Effector memory CD8-positive, alpha-beta T cell (primary cell): ENCODE results near the gene PRCC.
A peak's percentile ranks its signal among the peaks of the same experiment; 100 is the strongest.

Source experiments
- ATAC-seq: fragments of 150-1000 bp; cut with Tn5 transposase; replicated peaks from 2 replicates; pipeline ENCODE4 v1.10.0; 2021; ENCODE audit warnings: mild to moderate bottlenecking, moderate library complexity
- DNase-seq, 3 experiments: peaks; one replicate each; pipeline ENCODE4 v3.0.0; 2021
- H3K27ac Mint-ChIP-seq, 2 donors: one replicate each; pipeline ENCODE4 v1.8.0; 2022; ENCODE audit warnings: mild to moderate bottlenecking in 2 of 2, mixed read lengths in 2 of 2, moderate library complexity in 2 of 2
- H3K27me3 Mint-ChIP-seq, 2 donors: one replicate each; pipeline ENCODE4 v1.8.0; 2022; ENCODE audit warnings: mixed read lengths in 2 of 2
- H3K36me3 Mint-ChIP-seq: one replicate; pipeline ENCODE4 v1.8.0; 2022; ENCODE audit warnings: mild to moderate bottlenecking, moderate library complexity, mixed read lengths; ENCODE audit not compliant: insufficient read depth
- H3K4me1 Mint-ChIP-seq, 2 donors: one replicate each; pipeline ENCODE4 v1.8.0; 2022; ENCODE audit warnings: low read depth in 2 of 2, mixed read lengths in 2 of 2
- H3K4me3 Mint-ChIP-seq, 2 donors: one replicate each; pipeline ENCODE4 v1.8.0; 2022; ENCODE audit warnings: mild to moderate bottlenecking in 2 of 2, mixed read lengths in 2 of 2, moderate library complexity in 2 of 2
- H3K9me3 Mint-ChIP-seq, 2 donors: one replicate each; pipeline ENCODE4 v1.8.0; 2022; ENCODE audit warnings: mixed read lengths in 2 of 2
- total RNA-seq, 9 experiments: gene quantifications; one replicate each; lab custom pipeline; 2026; lab: John Stamatoyannopoulos, UW

The PRCC gene
- total RNA-seq = 33.3 to 54.3 (median 45.5) reads per million in 9 experiments

DNA sequence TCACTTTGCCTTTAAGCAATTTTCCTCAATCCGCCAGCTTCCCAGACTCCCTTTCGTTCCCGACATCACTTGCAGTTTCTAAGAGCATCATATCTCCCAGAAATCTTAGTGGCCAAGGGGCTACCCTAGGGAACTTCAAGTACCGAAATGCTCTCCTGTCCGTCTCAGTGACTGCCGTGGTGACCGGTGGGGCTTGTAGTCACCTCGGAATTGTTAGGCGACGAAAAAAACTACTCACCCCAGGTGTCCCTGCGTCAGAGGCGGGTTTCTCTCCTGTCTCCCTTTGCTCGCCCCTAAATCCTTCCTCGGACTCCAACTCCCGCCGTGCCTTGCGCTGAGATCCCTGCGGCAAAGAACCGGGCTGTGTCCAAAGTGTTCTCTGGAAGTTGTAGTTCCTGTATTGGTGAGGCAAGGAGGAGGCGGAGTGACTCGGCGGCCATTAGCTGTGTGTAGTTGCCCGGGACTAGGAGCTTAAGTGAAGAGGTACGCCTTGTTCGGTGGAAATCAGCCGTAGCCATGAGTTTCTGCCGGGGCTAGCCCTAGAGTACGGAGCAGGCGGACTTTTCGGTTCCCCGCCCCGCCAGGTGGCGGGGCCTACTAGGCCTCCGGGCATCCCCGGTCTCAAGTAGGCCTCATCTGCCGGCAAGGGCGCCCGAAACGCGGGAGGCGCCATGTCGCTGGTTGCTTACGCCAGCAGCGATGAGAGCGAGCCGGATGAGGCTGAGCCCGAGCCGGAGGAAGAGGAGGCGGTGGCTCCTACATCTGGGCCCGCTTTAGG, at the start of gene PRCC:
PRCC (plus strand) TSS at position 435 of the 778 bp plus-strand sequence; CDS start at position 672, 237 bp downstream.
- Mint-ChIP-seq H3K27ac (no peak within 1 kb of the TSS), H3K27me3 (no peaks in the 10 kb centered on the region), H3K36me3 (peaks cover 18% of the 10 kb centered on the region), H3K9me3 (no peaks in the 10 kb centered on the region), H3K4me1 (peaks cover 24 to 36% of the 10 kb centered on the region in 2 donors), H3K4me3 (no peak within 1 kb of the TSS)
- DNase-seq (peak; percentile 95 to 97 (median 96)), ATAC-seq (peak; percentile 87)

- Mint-ChIP-seq H3K27me3 (no peaks in the 10 kb centered on the region), H3K4me1 (peaks cover 10 to 21% of the 10 kb centered on the region in 2 donors), H3K27ac (no peak overlapping the region), H3K36me3 (peaks cover 51% of the 10 kb centered on the region), H3K4me3 (no peak overlapping the region), H3K9me3 (no peaks in the 10 kb centered on the region)
- DNase-seq (no peak), ATAC-seq (no peak)
These were observed 46.2 kb upstream of the PRCC start for GRCh38 chr1:156721131-156721530.

DNA sequence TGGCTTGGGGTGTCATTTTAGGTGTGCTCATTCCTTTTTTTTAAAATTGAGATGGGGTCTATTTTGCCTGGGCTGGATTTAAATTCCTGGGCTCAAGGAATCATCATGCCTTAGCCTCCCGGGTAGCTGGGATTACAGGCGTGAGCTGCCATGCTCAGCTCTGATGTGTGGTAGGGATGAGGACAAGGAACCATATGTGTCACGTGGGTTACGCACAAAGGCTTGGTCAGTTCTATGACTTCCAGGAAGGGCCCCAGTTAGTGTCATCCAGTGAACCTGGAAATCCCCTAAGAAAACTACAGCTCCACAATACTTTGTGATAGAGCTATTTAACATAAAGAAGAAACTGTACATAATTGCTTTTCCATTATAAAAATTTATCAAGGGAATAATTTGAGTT, 45.8 kb upstream of the PRCC start:
- Mint-ChIP-seq H3K36me3 (peaks cover 51% of the 10 kb centered on the region), H3K4me1 (peaks cover 10 to 19% of the 10 kb centered on the region in 2 donors), H3K9me3 (no peaks in the 10 kb centered on the region), H3K27ac (no peak overlapping the region), H3K4me3 (no peak overlapping the region), H3K27me3 (no peaks in the 10 kb centered on the region)
- DNase-seq (no peak), ATAC-seq (no peak)

DNA sequence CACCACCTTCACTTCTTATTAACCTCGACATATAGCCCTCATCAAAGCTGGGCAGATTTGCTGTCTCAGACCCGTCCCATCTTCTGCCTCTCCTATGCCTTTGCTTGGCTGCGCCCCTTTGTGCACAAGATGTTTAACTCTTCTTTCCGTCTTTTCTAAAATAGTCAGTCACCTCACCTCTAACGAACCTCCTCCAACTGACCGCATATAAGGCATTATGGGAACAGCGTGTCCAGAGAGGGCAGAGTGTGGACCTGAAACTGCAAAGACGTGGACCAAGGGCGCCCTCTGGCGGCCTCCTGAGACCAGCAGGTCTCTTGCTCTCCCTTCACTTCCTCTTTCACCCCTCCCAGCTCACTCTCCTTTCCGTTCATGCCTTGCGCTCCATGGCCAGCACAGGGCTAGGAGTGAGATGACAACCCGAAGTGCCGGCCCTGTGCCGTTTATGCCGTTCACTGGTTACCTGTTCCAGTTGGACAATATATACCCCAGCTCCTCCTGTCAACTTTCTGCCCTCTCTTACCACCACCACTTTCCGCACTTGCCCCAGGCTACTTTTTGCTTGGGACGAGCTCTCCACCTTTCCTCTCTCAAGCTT, 41.6 kb upstream of the PRCC start:
- no peak overlapping the region for H3K27ac Mint-ChIP-seq
- peak; percentile 17 for ATAC-seq
- DNase-seq = peak; percentile 74 to 77 (median 76)
- H3K4me3 Mint-ChIP-seq = no peak overlapping the region
- H3K4me1 Mint-ChIP-seq = peaks cover 21 to 23% of the 10 kb centered on the region in 2 donors
- H3K27me3 Mint-ChIP-seq = no peaks in the 10 kb centered on the region
- no peaks in the 10 kb centered on the region for H3K9me3 Mint-ChIP-seq
- H3K36me3 Mint-ChIP-seq = peaks cover 54% of the 10 kb centered on the region

- Mint-ChIP-seq H3K27me3 (no peaks in the 10 kb centered on the region), H3K4me3 (no peak overlapping the region), H3K27ac (no peak overlapping the region), H3K9me3 (no peaks in the 10 kb centered on the region), H3K4me1 (peaks cover 19 to 23% of the 10 kb centered on the region in 2 donors), H3K36me3 (peaks cover 48% of the 10 kb centered on the region)
- ATAC-seq (no peak), DNase-seq (peak; percentile 38 to 56 (median 40))
These were observed 40.6 kb upstream of the PRCC start for GRCh38 chr1:156726549-156727226.

GRCh38 chr1:156727492-156727891, 39.8 kb upstream of the PRCC start:
- H3K27me3 Mint-ChIP-seq = no peaks in the 10 kb centered on the region
- peaks cover 40% of the 10 kb centered on the region for H3K36me3 Mint-ChIP-seq
- H3K27ac Mint-ChIP-seq = no peak overlapping the region
- H3K4me3 Mint-ChIP-seq = no peak overlapping the region
- no peaks in the 10 kb centered on the region for H3K9me3 Mint-ChIP-seq
- no peak for ATAC-seq
- no peak for DNase-seq
- H3K4me1 Mint-ChIP-seq = peaks cover 19 to 23% of the 10 kb centered on the region in 2 donors

DNA sequence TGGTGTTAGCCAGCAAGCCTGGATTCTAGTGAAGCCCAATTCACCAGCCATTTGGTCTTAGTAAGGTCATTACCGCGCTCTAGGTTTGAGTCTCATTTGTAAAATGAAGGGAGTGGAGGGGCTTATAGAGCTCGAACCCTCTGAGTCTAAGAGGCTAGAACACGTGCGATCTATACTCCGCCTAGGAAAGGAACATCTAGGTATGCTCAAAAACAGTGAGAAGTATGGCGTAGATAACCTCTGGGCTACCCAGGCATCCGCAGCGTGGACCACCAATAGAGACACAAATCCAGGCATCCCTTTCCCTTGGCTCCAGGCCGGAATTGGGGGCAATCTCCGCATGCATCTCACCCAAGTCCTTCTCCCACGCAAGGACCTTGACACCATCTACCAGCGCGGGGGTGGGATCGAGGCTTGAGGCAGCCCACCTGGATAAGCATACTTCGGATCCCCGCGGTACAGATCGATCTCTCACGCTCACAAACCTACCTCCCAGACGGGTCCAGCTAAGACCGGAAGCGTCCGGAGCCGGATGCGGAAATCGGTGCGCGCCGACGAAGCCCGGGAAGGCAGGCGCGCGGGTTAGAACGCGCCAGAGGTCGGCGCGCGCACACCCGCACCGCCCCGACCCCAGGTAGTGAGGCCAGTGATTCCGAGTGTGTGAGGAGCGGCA, 39.3 kb upstream of the PRCC start, which contains the start of gene METTL25B:
METTL25B (plus strand) TSS at position 544 of the 673 bp plus-strand sequence. CDS start 636 bp downstream, outside the sequence.
- no peaks in the 10 kb centered on the region for H3K9me3 Mint-ChIP-seq
- ATAC-seq (peak; percentile 56), DNase-seq (peak in 2 of 3 experiments; percentile 58 to 60)
- H3K27ac Mint-ChIP-seq = no peak within 1 kb of the TSS
- peaks cover 19 to 23% of the 10 kb centered on the region in 2 donors for H3K4me1 Mint-ChIP-seq
- H3K4me3 Mint-ChIP-seq = no peak within 1 kb of the TSS
- no peaks in the 10 kb centered on the region for H3K27me3 Mint-ChIP-seq
- H3K36me3 Mint-ChIP-seq = peaks cover 36% of the 10 kb centered on the region

DNA sequence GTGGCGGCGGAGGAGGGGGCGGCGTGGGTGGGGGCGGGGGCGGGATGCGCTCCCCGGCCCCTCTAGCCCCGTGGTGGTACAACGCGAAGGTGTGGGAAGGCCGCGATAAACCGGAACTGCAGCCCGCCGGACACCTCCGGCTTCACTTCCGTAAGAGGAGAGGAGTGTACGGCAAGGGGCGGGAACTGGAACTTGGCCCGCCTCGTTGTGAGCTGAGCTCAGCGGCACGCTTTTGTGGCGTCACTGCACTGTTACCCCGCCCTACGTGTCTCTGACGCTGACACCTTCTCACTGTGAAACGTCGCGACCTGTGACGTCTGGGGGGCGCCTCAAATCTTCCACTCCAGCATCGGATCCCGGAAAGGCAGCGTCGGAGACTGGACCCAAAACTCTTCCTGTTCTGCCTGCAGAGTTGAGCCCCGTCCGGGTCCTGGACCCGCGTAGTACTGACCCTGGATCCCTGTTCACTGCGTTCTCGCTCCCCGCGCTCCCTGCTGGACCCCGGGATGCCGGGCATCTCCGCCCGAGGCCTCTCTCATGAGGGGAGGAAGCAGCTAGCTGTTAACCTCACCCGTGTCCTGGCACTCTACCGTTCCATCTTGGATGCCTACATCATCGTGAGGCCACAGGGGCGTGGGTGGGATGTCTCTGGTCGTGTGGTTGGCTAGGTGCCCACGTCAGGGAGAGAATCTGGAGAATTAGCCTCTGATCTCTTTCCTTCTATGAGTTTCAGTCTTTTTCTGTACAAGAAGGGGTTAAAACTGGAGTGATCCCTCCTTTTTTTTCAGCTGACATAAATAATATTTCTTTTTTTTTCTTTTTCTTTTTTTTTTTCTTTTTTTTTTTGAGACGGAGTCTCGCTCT, 38.5 kb upstream of the PRCC start, which contains the start of gene ISG20L2:
ISG20L2 (minus strand) TSS at position 168 of the 864 bp plus-strand sequence. CDS start 1,114 bp downstream, outside the sequence.
- Mint-ChIP-seq H3K27ac (no peak within 1 kb of the TSS), H3K4me3 (no peak within 1 kb of the TSS), H3K9me3 (no peaks in the 10 kb centered on the region), H3K4me1 (peaks cover 15 to 16% of the 10 kb centered on the region in 2 donors), H3K36me3 (peaks cover 28% of the 10 kb centered on the region), H3K27me3 (no peaks in the 10 kb centered on the region)
- ATAC-seq (peak; percentile 92), DNase-seq (peak; percentile 94 to 96 (median 95))

DNA sequence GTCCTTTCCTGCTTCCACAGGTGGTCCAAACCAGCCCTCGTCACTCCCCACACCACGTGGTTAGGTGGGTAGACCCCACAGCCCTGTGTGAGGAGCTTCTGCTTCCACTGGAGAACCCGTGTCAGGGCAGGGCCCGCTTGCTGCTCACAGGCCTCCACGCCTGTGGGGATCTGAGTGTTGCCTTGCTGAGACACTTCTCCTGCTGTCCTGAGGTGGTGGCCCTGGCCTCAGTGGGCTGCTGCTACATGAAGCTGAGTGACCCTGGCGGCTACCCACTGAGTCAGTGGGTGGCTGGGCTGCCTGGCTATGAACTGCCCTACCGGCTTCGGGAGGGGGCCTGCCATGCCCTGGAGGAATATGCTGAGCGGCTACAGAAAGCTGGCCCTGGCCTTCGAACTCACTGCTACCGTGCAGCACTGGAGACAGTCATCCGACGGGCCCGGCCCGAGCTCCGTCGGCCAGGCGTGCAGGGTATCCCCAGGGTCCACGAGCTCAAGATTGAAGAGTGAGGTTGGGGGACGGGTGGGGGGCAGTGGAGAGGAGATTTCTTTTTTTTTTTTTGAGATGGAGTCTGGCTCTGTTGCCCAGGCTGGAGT, 33.2 kb upstream of the PRCC start:
- Mint-ChIP-seq H3K4me3 (no peak overlapping the region), H3K36me3 (peaks cover 15% of the 10 kb centered on the region), H3K27me3 (no peaks in the 10 kb centered on the region), H3K4me1 (peaks cover 7 to 9% of the 10 kb centered on the region in 2 donors), H3K9me3 (no peaks in the 10 kb centered on the region), H3K27ac (peak overlapping the region in 1 of 2 donors; percentile 53)
- no peak for DNase-seq
- no peak for ATAC-seq

DNA sequence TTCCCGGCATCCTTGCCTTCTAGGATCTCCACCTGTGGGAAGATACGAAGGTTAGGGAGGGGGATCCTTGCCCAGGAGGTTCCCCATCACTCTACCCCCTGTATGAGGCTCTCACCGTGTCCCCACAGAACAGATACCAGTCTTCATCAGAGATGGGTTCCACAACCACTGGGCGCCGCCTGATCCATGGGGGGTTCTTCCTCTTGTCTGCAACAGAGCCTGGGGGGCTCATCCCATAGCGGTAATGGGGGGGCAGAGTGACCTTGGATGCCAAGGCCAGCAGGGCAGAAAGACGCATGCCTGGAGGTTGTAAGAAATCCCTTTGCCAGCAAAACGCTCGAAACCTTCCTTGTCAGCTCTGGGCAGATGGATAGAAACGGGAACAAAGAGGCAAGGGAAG, 28.9 kb upstream of the PRCC start:
- Mint-ChIP-seq H3K4me3 (no peak overlapping the region), H3K4me1 (peaks cover 17 to 20% of the 10 kb centered on the region in 2 donors), H3K27me3 (no peaks in the 10 kb centered on the region), H3K27ac (no peak overlapping the region), H3K36me3 (peaks cover 16% of the 10 kb centered on the region), H3K9me3 (peaks cover 0 to 2% of the 10 kb centered on the region in 2 donors)
- no peak for DNase-seq
- ATAC-seq = no peak

GRCh38 chr1:156738916-156739315, 28.4 kb upstream of the PRCC start:
- no peak for ATAC-seq
- Mint-ChIP-seq H3K9me3 (peaks cover 0 to 2% of the 10 kb centered on the region in 2 donors), H3K4me1 (peaks cover 17 to 20% of the 10 kb centered on the region in 2 donors), H3K27me3 (no peaks in the 10 kb centered on the region), H3K27ac (no peak overlapping the region), H3K36me3 (peaks cover 21% of the 10 kb centered on the region), H3K4me3 (peak overlapping the region in 1 of 2 donors; percentile 24)
- DNase-seq = no peak

- ATAC-seq (no peak), DNase-seq (no peak)
- Mint-ChIP-seq H3K4me3 (peak overlapping the region; percentile 95 to 99), H3K9me3 (peaks cover 0 to 2% of the 10 kb centered on the region in 2 donors), H3K27me3 (no peaks in the 10 kb centered on the region), H3K36me3 (peaks cover 32% of the 10 kb centered on the region), H3K4me1 (peaks cover 18 to 27% of the 10 kb centered on the region in 2 donors), H3K27ac (peak overlapping the region; percentile 97)
These were observed 27.0 kb upstream of the PRCC start for GRCh38 chr1:156740237-156740740.
